RWPE1 (cell line): ENCODE data around the gene DDI2.

Source experiments
- CTCF ChIA-PET: fragments of 350-600 bp; sonication (Branson Sonifier 250); formaldehyde crosslinking; extraction: SDS; loops from one replicate; lab custom pipeline; 2021; lab: Yijun Ruan, JAX
- POLR2A ChIA-PET: fragments of 400-600 bp; formaldehyde crosslinking; extraction: SDS; loops from one replicate; lab custom pipeline; 2020; ENCODE audit warnings: antibody characterized with exemption; ENCODE audit not compliant: low non-redundant PET; lab: Yijun Ruan, JAX
- DNase-seq: peaks from one replicate; pipeline ENCODE4 v3.0.0; 2012; ENCODE audit warnings: low spot score
- H3K27ac ChIP-seq: fragments of 450-650 bp; 2 replicates; pipeline ENCODE4 v1.5.1; 2017
- TF ChIP-seq, protein P1 (sequence below): fragments of 450-650 bp; conservative IDR thresholded peaks from 2 replicates; pipeline ENCODE4 v1.5.1; 2017; ENCODE audit warnings: low read depth, mild to moderate bottlenecking

The DDI2 gene

DNA sequence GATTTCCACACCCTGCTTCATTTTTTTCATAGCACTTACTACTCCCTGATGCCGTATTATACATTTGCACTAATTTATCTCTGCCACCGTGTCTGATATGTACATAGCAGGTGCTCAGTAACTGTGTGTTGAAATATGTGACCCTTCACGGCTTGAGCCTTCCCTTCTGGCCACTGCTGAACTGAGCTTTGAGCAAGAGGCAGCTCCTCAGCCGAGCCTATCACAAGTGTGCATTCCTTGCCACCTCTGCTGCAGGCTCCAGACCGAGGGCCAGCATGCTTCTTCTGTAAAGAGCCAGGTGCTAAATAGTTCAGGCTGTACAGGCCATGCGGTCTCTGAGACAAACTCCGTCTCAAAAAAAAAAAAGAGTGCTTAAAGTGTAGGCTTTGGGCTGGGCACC, 89.5 kb downstream of the DDI2 start:
- POLR2A ChIA-PET = no interaction called here
- no peak overlapping the region for H3K27ac ChIP-seq
- no peak for DNase-seq
- CTCF ChIA-PET = no interaction called here
- TF ChIP-seq, protein P1, sequence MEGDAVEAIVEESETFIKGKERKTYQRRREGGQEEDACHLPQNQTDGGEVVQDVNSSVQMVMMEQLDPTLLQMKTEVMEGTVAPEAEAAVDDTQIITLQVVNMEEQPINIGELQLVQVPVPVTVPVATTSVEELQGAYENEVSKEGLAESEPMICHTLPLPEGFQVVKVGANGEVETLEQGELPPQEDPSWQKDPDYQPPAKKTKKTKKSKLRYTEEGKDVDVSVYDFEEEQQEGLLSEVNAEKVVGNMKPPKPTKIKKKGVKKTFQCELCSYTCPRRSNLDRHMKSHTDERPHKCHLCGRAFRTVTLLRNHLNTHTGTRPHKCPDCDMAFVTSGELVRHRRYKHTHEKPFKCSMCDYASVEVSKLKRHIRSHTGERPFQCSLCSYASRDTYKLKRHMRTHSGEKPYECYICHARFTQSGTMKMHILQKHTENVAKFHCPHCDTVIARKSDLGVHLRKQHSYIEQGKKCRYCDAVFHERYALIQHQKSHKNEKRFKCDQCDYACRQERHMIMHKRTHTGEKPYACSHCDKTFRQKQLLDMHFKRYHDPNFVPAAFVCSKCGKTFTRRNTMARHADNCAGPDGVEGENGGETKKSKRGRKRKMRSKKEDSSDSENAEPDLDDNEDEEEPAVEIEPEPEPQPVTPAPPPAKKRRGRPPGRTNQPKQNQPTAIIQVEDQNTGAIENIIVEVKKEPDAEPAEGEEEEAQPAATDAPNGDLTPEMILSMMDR = no peak

DNA sequence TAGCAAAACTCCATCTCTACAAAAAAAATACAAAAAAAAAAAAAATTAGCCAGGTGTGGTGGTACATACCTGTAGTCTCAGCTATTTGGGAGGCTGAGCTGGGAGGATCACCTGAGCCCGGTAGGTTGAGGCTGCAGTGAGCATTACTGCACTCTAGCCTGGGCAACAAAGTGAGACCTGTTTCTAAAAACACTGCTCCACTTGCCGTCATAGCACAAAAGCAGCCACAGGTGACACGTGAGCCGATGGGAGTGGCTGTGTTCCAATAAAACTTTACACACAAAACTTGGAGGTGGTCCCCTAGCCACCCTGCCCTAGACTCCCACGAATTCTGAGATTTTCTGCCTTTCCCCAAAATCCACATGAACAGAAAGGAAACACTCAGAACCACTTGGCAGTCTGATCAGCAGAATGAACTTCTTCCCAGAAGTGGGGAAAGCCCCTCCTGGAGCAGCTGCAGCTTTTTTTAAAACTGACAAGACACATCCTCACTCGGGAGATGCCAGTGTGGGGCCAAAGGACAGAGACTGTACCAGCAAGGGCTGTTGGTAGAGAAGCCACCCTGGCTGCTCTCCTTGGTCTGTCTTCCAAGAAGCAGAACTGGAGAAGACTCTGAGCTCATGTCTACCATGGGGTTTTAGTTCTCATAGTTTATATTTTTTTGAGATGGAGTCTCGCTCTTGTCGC, 90.1 kb downstream of the DDI2 start:
- POLR2A ChIA-PET = no interaction called here
- TF ChIP-seq, protein P1 = no peak
- CTCF ChIA-PET = interaction anchor here (0.8 kb wide), 1 partner anchor 34 kb away, joined by 4 read pairs; no protein-coding TSS in a partner anchor
- H3K27ac ChIP-seq = no peak overlapping the region
- no peak for DNase-seq

DNA sequence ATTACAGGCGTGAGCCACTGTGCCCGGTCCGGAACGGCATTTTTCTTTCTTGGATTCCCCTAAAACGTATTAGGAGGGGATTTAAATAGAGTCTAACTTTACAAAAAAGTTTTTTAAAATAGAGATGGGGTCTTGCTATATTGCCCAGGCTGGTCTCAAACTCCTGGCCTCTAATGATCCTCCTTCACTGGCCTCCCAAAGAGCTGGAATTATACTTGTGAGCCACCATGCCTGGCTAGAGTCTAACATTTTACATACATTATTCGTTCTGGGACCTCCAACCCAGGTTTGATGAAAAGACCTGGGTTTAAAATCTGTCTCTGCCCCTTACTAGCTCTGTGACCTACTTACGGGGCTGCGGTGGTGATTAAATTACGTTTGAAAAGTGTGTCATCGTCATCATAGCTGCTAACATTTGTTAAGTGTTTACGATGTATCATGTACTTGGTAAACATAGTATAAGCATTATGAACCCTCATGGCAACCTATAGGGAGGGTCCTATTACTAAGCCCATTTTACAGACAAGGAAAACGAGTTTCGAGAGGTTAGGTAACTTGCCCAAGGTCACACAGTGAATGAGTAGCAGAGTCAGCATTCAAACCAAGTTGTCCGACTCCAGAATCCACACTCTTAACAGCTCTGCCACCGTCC, 91.4 kb downstream of the DDI2 start:
- ChIA-PET POLR2A (no interaction called here), CTCF (interaction anchor here (0.7 kb wide), 1 partner anchor 35 kb away, joined by 3 read pairs; no protein-coding TSS in a partner anchor)
- H3K27ac ChIP-seq = no peak overlapping the region
- TF ChIP-seq, protein P1 = no peak
- DNase-seq = no peak

DNA sequence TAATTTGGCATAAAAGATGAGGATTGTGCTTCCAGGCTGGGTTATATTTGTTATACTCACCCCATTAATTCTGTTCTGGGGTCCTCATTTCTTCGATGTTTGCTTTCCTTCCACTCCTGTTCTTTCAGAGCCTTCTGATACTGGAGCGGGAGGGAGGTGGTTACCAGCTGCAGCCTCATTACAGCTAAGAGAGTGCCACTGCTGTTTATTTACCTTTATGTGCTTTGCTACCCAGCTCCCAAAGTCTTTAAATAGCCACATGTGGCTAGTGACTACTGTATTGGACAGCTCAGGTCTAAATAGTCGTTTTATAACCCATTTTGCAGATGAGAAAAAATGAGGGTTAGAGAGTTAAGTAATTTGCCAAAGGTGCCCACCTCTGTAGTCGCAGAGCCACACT, 92.0 kb downstream of the DDI2 start:
- POLR2A ChIA-PET = no interaction called here
- CTCF ChIA-PET = interaction anchor here (0.7 to 1.0 kb wide), 2 partner anchors 12 to 35 kb away, joined by 3 read pairs; no protein-coding TSS in a partner anchor
- DNase-seq = no peak
- TF ChIP-seq, protein P1 = no peak
- no peak overlapping the region for H3K27ac ChIP-seq

DNA sequence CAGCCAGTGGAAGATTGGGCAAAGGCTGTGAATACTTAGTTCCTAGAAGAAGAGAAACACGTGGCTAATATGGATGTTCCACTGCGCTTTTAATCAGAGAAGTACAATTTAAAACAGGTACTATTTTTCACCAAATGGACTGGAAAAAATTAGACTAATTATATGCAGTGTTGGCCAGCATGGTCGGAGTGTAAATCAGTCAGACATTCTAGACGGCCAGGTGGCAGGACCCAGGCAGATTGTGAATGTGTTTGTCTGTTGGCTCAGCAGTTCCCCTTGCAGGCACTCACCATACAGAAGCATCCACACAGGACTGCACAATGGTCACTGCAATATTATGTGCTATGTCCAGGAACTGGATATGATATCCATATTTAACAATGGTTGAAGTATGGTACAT, 94.9 kb downstream of the DDI2 start:
- no peak for DNase-seq
- ChIA-PET POLR2A (no interaction called here), CTCF (interaction anchor here (0.7 kb wide), 1 partner anchor 16 kb away, joined by 3 read pairs; no protein-coding TSS in a partner anchor)
- TF ChIP-seq, protein P1 = no peak
- H3K27ac ChIP-seq = no peak overlapping the region

DNA sequence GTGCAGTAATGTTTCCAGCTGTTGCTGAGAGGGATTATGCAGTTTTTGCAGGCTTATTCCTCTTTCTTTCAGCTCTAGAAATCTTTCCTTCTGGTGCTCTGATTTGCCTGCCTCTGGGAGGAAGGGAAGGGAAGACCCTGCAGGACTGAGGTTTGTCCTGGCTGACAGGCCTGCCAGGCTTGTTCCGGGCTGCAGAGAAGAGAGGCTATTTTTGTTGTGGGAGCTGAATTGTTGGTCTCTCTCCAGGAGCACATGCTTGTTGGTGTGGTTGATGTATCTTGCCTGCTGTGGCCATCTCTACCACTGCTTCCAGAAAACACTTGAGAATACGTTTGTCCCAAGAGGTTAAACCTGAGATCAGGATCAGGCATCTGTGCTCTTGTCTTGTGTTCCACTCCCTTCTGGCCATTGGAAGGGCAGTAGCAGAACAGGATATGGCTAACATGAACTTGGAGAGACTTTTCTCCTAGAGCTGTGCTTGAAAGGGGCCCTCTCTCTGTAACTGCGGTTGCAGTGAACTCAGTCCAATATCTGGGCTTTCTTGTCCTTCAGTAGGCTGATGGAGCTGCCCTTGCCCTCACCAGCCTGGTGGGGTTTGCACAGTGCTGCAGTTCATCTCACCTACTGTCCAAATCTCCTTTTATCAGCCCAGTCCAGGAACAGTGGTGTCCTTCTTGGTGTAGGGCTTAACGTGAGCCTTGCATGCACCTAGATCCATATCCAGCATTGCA, 97.3 kb downstream of the DDI2 start:
- ChIA-PET CTCF (no interaction called here), POLR2A (no interaction called here)
- peak overlapping the region; percentile 25; the same call in 1 of the 2 replicates for H3K27ac ChIP-seq
- TF ChIP-seq, protein P1 = no peak
- DNase-seq = no peak
